Activated CD8-positive, alpha-beta T cell treated with anti-CD3 and anti-CD28 coated beads for 36 hours (primary cell): Measurements from ENCODE around the gene CIAO3. TPM values are rescaled to one million over a fixed set of nuclear protein-coding genes. Genes with fewer than 3 reads are reported as not detected.

Source experiments
- ATAC-seq: fragments of 200-7000 bp; cut with Tn5 transposase; one replicate; pipeline ENCODE4 v1.10.0; 2021; ENCODE audit warnings: mild to moderate bottlenecking, moderate library complexity
- CTCF ChIA-PET: fragments of 350-600 bp; sonication (Branson Sonifier 250); formaldehyde crosslinking; loops from one replicate; lab custom pipeline; 2021; ENCODE audit warnings: antibody characterized with exemption; lab: Charles Lee
- POLR2A ChIA-PET: fragments of 350-600 bp; sonication (Branson Sonifier 250); formaldehyde crosslinking; loops from one replicate; lab custom pipeline; 2021; ENCODE audit warnings: antibody characterized with exemption; lab: Charles Lee
- DNase-seq: peaks from one replicate; pipeline ENCODE4 v3.0.0-alpha.2; 2020
- H3K27ac Mint-ChIP-seq: one replicate; pipeline ENCODE4 v1.8.0; 2021; ENCODE audit warnings: mild to moderate bottlenecking, mixed read lengths
- H3K27me3 Mint-ChIP-seq: one replicate; pipeline ENCODE4 v1.8.0; 2021; ENCODE audit warnings: mixed read lengths
- H3K36me3 Mint-ChIP-seq: one replicate; pipeline ENCODE4 v1.8.0; 2021; ENCODE audit warnings: low read depth, mixed read lengths
- H3K4me1 Mint-ChIP-seq: one replicate; pipeline ENCODE4 v1.8.0; 2021; ENCODE audit warnings: low read depth, mixed read lengths
- H3K4me3 Mint-ChIP-seq: one replicate; pipeline ENCODE4 v1.8.0; 2021; ENCODE audit warnings: mild to moderate bottlenecking, moderate library complexity, mixed read lengths
- H3K9me3 Mint-ChIP-seq: one replicate; pipeline ENCODE4 v1.8.0; 2021; ENCODE audit warnings: mixed read lengths
- intact Hi-C: fragments of 100-400 bp; cut with micrococcal nuclease; formaldehyde crosslinking; loops from one replicate; pipeline ENCODE4 v1.10.0; 2022
- total RNA-seq, 2 experiments: library from RNA; stranded (reverse); gene quantifications; one replicate each; pipeline ENCODE4 v1.2.3, GENCODE V29; 2021
- TF ChIP-seq, protein P1 (sequence below): fragments of 200-600 bp; IDR thresholded peaks from one replicate; pipeline ENCODE4 v1.8.0; 2022; ENCODE audit warnings: antibody characterized with exemption, mild to moderate bottlenecking

Gene CIAO3
- total RNA-seq, 2 experiments from 2014 or later: 21.3 to 25.0 TPM

DNA sequence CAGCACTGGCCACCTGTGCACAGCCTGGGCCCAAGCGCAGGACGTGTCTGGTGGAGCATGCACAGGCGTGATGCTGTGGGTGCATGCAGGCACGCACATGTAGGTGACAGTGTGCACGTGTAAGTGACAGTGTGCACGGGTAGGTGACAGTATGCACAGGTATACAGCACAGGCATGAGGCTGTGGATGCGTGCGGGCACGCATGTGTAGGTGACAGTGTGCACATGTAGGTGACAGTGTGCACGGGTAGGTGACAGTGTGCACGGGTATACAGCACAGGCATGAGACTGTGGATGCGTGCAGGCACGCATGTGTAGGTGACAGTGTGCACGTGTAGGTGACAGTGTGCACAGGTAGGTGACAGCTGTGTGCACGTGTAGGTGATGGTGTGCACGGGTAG lies 39.5 kb upstream of the CIAO3 start:
- ChIA-PET CTCF (no interaction called here), POLR2A (no interaction called here)
- ATAC-seq (no peak), DNase-seq (no peak)
- H3K27ac Mint-ChIP-seq: no peak overlapping the region
- no peaks in the 10 kb centered on the region for H3K9me3 Mint-ChIP-seq
- no peaks in the 10 kb centered on the region for H3K4me1 Mint-ChIP-seq
- H3K36me3 Mint-ChIP-seq: peaks cover 4% of the 10 kb centered on the region
- H3K4me3 Mint-ChIP-seq: no peak overlapping the region
- TF ChIP-seq, protein P1, sequence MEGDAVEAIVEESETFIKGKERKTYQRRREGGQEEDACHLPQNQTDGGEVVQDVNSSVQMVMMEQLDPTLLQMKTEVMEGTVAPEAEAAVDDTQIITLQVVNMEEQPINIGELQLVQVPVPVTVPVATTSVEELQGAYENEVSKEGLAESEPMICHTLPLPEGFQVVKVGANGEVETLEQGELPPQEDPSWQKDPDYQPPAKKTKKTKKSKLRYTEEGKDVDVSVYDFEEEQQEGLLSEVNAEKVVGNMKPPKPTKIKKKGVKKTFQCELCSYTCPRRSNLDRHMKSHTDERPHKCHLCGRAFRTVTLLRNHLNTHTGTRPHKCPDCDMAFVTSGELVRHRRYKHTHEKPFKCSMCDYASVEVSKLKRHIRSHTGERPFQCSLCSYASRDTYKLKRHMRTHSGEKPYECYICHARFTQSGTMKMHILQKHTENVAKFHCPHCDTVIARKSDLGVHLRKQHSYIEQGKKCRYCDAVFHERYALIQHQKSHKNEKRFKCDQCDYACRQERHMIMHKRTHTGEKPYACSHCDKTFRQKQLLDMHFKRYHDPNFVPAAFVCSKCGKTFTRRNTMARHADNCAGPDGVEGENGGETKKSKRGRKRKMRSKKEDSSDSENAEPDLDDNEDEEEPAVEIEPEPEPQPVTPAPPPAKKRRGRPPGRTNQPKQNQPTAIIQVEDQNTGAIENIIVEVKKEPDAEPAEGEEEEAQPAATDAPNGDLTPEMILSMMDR: no peak
- H3K27me3 Mint-ChIP-seq: peaks cover 4% of the 10 kb centered on the region
- intact Hi-C loops: no loop called here

DNA sequence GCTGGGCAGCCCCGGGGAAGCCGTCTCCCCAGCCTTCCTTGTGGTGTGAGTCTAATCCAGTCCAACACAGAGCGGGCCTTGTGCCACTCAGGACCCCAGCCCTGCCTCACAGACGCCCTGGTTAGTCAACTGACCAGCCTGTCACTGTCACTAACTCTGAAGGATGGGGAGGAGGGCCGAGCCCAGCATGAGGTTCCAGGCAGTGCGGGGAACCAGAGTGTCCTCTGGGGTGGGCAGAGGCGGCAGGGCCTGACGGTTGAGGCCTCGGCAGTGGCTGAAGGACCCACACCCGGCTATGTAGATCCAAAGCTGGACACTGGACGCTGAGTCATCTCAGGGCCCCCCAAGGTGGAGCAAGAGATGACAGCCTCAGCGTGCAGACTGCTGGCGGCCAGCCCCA lies 38.8 kb upstream of the CIAO3 start:
- intact Hi-C loops: no loop called here
- TF ChIP-seq, protein P1: no peak
- Mint-ChIP-seq H3K9me3 (no peaks in the 10 kb centered on the region), H3K27ac (no peak overlapping the region), H3K27me3 (peaks cover 4% of the 10 kb centered on the region), H3K4me1 (no peaks in the 10 kb centered on the region), H3K36me3 (no peaks in the 10 kb centered on the region), H3K4me3 (no peak overlapping the region)
- POLR2A ChIA-PET: no interaction called here
- ATAC-seq: no peak
- CTCF ChIA-PET: no interaction called here
- DNase-seq: no peak

DNA sequence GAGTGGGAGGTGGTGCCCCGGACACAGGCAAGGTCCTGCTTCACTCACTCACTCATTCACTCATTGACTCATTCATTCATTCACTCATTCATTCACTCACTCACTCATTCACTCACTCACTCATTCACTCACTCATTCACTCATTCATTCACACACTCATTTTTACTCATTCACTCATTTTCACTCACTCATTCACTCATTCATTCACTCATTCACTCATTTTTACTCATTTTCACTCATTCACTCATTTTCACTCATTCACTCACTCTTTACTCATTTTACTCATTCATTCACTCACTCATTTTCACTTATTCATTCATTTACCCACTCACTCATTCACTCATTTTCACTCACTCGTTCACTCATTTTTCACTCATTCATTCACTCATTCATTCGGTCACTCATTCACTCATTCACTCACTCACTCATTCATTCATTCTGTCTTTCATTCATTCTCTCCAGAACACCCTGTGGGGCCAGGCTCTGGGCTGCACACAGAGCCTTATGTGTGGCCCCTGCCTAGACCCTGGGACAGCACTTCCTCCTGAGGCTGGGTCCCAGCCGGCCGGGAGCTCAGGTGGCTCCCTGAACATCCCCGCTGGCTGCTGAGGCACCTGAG lies 38.2 kb upstream of the CIAO3 start:
- CTCF ChIA-PET: no interaction called here
- intact Hi-C loops: no loop called here
- Mint-ChIP-seq H3K27me3 (peaks cover 4% of the 10 kb centered on the region), H3K4me3 (no peak overlapping the region), H3K27ac (no peak overlapping the region), H3K4me1 (no peaks in the 10 kb centered on the region), H3K36me3 (no peaks in the 10 kb centered on the region), H3K9me3 (no peaks in the 10 kb centered on the region)
- POLR2A ChIA-PET: no interaction called here
- DNase-seq (no peak), ATAC-seq (no peak)
- TF ChIP-seq, protein P1: no peak

DNA sequence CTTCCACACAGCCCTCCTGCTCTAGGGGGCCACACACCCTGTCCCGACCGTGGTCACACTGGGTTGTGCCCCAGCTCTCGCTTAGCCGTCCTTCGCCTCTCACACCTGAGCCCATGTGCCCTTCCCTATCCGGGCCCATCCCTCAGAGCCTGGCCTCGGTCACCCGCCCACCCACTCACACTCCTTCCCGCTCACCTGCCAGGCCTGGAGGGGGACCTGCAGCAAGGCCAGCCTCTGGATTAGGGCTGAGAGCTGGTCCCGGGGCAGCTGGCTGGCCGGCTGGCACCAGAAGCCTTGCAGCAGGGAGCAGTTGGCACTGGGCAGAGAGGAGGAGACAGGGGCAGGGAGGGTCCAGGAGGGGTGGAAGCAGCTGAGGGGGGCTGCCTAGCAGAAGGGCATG lies 37.6 kb upstream of the CIAO3 start:
- CTCF ChIA-PET: no interaction called here
- Mint-ChIP-seq H3K27ac (no peak overlapping the region), H3K4me3 (no peak overlapping the region)

DNA sequence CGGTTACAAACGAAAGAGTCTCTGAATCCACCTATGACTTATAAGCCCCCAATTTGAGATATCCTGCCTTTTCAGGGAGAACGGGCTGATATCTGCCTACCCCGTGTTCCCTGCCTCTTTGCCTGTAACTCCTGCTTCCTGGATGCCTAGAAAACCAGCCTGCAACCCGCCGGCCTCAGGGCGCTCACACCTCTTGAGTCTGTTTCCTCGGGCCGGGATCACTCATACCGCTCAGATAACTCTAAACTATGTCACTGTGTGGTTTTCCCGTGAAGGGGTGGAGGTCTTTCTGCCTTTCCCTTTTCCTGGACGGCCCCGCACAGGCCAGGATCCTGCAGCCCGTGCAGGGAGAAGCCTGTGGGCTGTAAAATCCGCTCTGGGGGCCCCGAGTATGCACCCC lies 37.0 kb upstream of the CIAO3 start:
- no peaks in the 10 kb centered on the region for H3K4me1 Mint-ChIP-seq

More for the DNA sequence above, 37.6 kb upstream of the CIAO3 start:
- TF ChIP-seq, protein P1: no peak
- no peaks in the 10 kb centered on the region for H3K4me1 Mint-ChIP-seq
- no peaks in the 10 kb centered on the region for H3K36me3 Mint-ChIP-seq
- no peak for DNase-seq
- POLR2A ChIA-PET: no interaction called here
- no peaks in the 10 kb centered on the region for H3K9me3 Mint-ChIP-seq
- intact Hi-C loops: no loop called here
- peaks cover 4% of the 10 kb centered on the region for H3K27me3 Mint-ChIP-seq
- ATAC-seq: no peak

More for the DNA sequence above, 37.0 kb upstream of the CIAO3 start:
- Mint-ChIP-seq H3K9me3 (no peaks in the 10 kb centered on the region), H3K4me3 (no peak overlapping the region), H3K27me3 (peaks cover 4% of the 10 kb centered on the region), H3K36me3 (no peaks in the 10 kb centered on the region), H3K27ac (no peak overlapping the region)
- ChIA-PET CTCF (interaction anchor here (1.2 kb wide), 1 partner anchor 53 kb away, joined by 3 read pairs; no protein-coding TSS in a partner anchor), POLR2A (no interaction called here)
- peak; percentile 27 for ATAC-seq
- TF ChIP-seq, protein P1: no peak
- no peak for DNase-seq
- intact Hi-C loops: no loop called here
